ENCODE results near the gene COG6. TPM values are rescaled to one million over a fixed set of nuclear protein-coding genes. Genes with fewer than 3 reads are reported as not detected.

The COG6 gene
- total RNA-seq, 1 donor from 2014 or later, result 32.3 TPM

DNA sequence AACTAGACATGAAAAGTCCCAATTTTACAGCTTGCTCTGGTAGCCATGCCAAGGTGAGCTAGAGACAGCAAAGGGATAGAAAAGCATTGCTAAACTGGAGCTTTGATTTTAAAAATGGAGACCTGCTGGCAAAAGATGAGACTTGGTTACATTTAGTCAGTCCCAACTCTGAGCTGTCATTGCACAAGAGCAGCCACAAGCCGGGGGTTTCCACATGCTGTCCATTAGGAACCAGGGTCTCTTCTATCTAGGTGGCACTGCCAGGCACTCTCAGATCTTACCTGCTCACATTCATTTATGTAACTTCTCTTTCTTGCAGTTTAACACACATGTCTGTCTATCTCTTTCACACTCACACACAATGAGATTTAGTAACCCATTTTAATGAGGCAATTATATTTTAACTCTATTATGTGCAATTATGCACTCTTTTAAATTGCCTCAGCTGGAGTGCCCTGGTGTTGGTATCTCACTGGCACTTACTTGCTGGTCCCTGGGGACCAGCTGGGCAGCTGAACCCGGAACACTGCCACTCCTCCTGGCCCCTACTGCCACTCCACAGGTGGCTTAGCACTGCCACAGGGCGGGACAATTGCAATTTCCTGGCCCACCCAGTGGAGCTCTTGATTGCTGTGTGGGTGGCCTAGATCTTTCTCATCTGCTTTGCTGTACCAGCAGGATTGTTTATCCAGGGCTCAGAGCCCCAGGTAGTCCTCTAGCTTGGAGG, 112.5 kb downstream of the COG6 start:
- no peak for DNase-seq (ENCODE audit: low spot score)

DNA sequence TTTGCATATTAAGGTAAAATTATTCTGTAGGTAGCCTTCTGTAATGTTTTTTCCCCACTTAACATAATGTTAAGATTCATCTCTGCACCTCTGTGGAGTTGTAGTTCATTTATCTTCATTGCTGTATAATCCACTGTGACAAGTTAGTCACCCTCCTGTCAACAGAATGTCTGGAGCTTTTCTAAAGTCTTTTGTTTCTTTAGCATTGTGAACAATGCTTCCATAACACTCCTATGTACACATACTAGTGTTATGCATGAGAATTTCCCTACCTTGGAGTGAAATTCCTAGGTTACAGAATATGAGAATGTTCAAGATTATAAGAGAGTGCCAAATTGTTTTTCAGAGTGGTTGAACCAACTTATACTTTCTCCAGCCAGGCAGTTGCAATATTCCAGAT, 113.5 kb downstream of the COG6 start:
- no peak for DNase-seq (ENCODE audit: low spot score)

DNA sequence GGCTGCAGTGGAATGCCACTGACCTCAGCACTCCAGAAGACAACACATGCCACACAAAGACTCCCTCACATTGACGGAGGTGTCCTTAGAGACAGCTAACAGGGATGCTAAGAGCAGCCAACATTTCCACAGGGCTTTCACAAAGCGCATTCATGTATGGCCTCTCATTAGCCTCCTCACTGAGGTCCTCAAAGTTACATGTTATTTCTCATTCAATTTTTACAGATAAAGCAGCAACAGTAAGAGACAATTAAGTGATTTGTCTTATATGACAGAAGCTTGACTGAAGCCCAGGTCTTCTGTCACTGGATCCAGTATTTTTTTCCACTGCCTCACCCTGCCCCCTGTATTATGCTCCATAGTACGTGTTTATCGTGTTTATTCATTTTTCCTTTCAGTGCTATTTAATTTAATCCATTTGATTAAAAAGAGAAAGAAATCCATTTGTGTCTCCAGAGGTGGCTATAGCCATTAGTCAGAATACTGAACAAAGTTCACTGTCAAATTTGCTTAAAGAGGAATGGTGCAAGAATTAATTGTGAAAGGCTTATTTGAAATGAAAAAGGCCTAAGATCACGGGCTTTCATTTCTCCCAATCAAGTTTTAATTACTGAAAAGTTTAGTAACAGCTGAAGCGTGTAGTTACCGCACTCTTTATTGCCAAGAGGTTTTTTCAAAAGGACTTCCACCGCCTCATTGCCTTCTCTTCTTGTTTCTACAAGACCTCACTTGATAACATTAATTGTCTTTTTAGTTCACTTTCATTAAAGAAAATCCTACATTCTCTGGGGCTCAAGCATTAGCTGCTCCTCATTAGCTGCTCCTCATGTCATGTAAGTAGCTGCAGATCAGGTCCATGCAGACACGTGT, 115.0 kb downstream of the COG6 start:
- no peak for DNase-seq (ENCODE audit: low spot score)

DNA sequence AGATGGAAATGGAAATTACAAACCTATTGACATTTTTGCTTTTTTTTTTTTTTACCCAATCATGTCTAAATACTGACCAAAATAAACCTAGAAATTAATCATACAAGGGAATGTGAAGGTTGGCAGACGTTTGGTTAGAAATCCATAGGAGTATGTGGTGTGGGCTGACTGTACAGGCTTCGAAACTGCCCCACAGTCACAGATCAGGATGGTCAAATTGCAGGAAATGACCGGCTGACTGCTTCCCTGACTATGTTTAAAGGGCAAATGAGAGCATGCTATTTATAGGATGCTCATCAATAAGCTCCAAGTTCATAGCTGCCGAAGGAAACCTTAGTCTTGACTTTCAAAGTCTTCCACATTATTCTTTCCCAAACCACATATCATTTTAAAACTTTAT, 118.4 kb downstream of the COG6 start:
- no peak for DNase-seq (ENCODE audit: low spot score)

DNA sequence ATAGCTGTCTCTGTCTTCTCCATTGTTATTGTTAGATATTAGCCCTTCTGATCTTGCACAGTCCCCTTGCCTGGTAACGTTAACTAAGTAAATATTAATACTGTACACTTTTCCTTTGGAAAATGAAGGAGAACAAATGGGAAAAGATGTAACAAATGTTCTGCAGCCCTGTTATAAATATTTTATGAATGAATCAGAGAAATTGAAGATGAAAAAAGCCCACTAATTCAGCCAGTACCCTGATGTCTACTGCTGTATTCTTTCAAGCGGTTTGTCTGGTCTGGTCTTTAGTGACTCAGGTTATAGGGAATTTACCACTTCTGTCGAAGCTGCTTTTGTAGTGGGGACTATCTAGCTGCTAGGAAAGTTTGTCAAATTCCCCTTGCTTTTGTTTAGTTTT, 121.0 kb downstream of the COG6 start:
- no peak for DNase-seq (ENCODE audit: low spot score)

DNA sequence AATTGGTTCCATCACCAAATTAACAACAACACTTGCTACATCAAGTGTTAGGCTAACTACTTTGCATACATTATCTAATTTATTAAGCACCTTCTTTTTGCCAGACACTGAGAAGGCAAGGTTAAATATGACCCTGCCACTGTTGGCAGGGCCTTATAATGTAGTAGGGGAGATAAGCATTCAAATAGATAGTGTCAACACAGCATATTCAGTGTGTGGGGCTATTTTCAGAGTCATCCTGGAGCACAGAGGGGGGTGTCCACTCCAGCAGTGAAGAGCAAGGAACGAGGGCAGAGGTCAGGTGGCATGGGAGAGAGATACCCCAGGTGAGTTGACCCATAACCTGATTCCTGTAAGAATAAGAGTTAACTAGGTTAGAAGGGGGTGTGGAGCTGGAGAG, 121.6 kb downstream of the COG6 start:
- DNase-seq (ENCODE audit: low spot score), result no peak

DNA sequence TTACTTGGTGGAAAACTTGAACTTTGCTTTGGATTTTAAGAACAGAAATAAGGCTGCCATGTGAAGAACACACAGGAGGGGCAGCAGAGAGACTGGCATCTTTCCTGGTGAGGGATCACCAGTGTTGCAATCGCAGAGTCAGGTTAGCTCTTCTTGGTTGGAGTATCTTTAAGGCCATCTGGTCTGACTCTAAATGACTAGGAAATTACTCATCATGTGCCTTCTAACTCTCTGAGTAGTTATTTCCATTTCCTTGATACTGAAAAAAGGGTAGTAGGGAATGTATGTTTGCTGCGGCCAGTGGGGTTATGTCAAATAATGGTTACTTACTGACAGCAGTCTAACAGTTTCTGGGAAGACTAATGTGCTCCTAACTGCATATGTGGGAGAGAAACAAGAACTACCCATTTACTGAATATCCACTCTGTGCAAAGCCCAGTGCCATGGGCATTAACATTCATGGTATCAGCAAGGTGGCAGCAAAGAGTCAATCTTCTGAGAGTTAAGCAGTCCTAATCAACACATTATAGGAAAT, 122.1 kb downstream of the COG6 start:
- DNase-seq (ENCODE audit: low spot score), result peak; percentile 13

DNA sequence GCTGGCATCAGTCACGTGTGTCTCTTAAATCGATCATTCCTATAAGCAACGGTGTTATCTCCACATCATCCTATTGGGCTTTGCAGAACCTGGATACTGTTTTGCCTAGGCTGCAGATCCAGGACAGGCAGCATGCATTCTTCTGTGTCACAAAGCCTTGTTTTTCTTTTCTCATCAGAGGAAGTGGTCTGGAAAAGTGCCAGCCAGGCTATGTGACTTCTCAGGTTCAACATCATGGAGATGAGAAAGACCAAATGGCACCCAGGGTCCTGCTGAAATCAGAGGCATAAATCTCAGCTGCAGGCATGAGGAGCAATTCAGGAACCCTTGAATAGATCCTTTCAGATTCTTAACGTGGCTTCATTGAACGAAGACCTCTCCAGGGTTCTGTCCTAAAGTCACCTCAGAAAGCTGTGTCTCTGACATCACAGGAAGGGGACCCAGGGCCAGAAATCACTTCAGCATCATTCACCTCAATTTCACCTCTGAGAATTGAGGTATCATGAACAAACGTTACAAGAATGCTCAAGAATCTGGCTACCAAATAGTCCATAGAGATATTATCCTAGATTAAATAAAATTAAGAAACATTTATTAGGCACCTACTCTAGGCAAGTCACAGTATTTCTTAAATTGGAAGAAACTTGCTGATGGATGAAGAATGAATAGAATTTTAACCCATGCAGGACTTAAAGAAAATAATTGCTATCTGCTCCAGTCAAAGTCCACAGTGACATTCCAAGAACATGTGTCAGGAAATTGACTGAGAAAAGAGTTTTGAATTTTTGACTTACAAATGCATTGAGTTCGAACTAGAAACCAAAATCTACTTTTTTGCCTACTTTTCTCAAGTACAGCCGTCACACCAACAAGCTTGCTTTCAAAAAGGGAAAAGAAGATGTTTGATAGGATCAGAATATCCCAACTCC, 124.1 kb downstream of the COG6 start:
- no peak for DNase-seq (ENCODE audit: low spot score)

DNA sequence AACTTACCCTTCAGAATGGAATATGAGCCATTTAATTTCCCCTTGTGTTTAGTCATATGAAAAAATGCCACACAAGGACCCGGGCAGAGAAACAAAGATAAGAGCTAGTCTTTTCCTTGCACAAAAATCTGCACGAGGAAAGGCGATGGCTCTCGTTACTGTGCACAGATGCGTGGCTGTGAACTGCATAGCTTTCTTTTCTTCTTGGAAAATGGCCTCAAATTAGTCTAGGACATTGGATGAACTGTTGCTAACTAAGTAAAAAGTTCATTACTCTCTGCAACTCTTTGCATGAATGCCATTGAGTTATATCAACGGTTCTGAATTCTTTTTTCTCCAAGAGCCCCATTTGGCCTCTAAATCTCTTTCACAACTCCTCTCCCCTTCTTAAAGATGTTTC, 125.2 kb downstream of the COG6 start:
- DNase-seq (ENCODE audit: low spot score), result no peak

DNA sequence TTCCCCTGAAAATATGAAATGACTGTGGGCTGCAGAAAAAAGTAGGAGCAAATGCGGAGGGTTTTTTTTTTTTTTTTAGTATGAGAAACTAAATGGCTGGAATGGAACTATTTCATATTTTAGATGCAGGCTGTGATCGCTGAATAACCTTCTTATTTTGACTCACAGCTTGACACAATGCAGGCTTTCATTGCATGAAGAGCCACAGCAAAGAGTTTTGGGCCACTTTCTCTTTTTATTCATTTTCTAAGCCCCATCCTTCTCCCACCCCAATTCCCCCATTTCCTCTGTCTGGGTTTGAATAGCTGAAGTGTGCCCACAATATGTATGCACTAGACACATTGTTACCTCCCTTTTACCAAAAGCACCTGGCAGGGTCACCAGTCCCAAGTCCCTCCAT, 125.9 kb downstream of the COG6 start:
- no peak for DNase-seq (ENCODE audit: low spot score)

DNA sequence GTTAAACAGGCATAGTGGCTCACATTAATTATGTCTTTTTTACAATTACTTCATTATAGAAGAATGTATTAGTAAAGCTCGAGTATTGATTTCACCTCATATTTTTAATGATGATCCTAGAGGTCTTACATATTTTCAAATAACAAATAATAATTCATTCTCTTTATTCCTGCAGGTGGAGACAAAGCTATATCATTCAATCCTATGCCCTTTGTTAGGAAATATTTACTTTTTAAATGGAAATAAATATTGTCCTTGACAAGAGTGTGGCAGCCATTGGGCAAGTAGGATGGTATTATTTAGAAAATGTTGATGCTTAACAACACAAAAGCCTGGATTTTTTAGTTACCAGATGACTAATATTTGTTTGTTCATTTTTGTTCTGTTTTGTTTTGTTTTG, 127.6 kb downstream of the COG6 start:
- DNase-seq (ENCODE audit: low spot score), result no peak

DNA sequence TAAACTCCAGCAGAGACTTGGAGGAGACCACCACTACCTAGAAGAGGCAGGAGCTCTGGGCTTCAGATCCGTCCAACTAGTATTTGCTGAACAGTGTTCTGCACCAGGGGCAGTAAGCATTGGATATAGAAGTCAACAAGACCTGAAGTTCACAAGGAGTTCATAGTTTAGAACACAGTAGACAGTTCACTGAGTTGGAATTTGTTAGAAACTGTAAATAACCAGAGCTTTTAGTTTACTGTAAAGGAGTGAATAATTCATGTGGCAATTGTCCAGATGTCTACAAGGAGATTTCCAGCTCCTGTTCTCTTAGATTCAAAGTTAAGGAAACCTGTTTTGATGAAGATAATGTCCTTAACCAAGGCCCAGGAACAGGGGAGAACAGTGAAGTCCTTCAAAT, 128.9 kb downstream of the COG6 start:
- DNase-seq (ENCODE audit: low spot score), result no peak

DNA sequence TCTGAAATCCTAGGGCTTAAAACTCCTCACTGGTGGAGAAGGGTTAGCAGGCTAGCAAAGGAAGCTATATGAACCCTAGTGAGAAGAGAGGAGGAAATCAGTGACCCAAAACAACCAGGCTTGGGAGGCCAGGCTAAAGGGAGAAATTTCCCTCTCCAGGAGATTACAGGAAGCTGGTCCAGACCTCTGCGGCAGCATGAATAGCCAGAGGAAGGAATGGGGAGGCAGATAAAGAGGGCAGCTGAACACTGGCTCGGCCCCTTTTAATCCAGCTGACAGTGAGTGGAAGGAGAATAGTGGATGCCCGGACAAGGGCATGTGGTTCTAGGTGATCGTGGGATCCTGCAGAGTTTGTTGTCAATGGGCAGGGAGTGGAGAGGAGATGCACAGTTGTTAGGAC, 130.6 kb downstream of the COG6 start:
- DNase-seq (ENCODE audit: low spot score), result peak; percentile 47

DNA sequence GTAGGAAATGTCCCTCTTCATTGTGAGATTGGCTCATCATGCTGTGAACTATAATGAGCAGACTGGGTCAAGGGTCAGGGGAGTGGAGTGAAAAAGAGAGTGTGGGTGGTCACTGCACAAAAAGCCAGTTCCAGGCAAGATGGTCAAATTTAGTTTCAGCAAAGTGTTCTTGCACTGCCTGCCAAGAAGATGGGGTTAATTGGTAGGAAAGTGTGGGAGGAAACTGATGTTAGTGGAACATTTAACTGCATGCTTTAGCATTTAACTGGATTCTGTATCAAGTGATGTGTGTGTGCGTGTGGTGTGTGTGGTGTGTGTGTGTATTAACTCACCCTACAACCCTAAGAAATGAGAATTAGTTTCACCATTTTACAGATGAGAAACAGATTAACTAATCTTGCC, 131.6 kb downstream of the COG6 start:
- peak; percentile 13 for DNase-seq (ENCODE audit: low spot score)

DNA sequence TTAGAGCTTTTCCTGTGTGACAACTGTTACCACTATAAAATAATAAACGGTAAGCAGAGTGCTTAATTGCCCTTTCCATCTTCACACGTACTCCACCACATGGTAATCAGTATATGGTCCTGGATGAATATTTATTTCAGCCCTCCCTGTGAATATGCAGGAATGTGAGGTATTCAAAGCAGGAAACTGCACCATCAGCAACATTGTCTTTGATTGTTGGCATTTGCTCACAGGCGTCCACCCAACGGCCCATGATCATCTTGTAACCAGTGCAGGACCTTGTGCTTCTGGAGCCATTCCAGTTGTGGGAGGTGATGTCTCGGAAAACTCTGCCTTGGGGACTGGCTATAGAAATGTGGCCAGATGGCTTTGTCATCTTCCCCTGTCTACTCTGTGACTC, 132.6 kb downstream of the COG6 start:
- DNase-seq (ENCODE audit: low spot score), result no peak

DNA sequence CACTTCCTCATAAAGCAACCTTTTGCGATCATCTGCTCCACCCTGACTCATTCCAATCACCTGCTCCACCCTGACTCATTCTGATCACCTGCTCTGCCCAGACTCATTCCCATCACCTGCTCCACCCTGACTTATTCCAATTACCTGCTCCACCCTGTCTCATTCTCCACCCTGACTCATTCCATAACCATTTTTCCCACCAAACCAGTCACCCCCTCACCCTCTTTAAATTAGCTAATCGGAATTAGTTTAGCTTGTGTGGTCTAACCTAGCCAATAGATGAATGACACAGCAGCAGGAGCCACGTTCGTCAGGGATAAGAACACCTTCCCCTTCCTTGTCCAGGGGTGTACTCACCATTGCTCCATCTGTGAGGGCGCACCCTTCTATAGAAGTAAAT, 134.0 kb downstream of the COG6 start:
- no peak for DNase-seq (ENCODE audit: low spot score)

Other genes with a start within 250 kb of the COG6 start
- gene LHFPL6, start 52.5 kb upstream of the COG6 start, total RNA-seq (ENCODE audit: insufficient read depth, low replicate concordance), result 141 TPM